HG03066 (cell line): Measurements from ENCODE around the gene PHTF2.

ENCODE experiments used
- ATAC-seq: cut with Tn5 transposase; IDR thresholded peaks from one replicate; pipeline ENCODE4 v1.9.1; 2021; ENCODE audit warnings: low read depth; ENCODE audit not compliant: unreplicated experiment

Gene PHTF2

GRCh38 chr7:77917500-77918262 lies 119.1 kb downstream of the PHTF2 start:
- no peak for ATAC-seq

- no peak for ATAC-seq
These were observed 120.1 kb downstream of the PHTF2 start for GRCh38 chr7:77918676-77919075.

- no peak for ATAC-seq
These were observed 124.8 kb downstream of the PHTF2 start for GRCh38 chr7:77923419-77923818.

- ATAC-seq = no peak
These were observed 131.9 kb downstream of the PHTF2 start for GRCh38 chr7:77930496-77930895.

GRCh38 chr7:77931841-77932240 lies 133.3 kb downstream of the PHTF2 start:
- ATAC-seq = no peak

GRCh38 chr7:77933394-77933793 lies 134.8 kb downstream of the PHTF2 start:
- ATAC-seq = no peak

GRCh38 chr7:77935652-77936348 lies 137.2 kb downstream of the PHTF2 start:
- ATAC-seq = no peak

- no peak for ATAC-seq
These were observed 142.1 kb downstream of the PHTF2 start for GRCh38 chr7:77940647-77941046.

GRCh38 chr7:77942431-77942830 lies 143.9 kb downstream of the PHTF2 start:
- no peak for ATAC-seq

- ATAC-seq = no peak
These were observed 145.9 kb downstream of the PHTF2 start for GRCh38 chr7:77944183-77945182.

GRCh38 chr7:77950548-77950947 lies 152.0 kb downstream of the PHTF2 start:
- no peak for ATAC-seq

- no peak for ATAC-seq
These were observed 156.4 kb downstream of the PHTF2 start for GRCh38 chr7:77954773-77955555.

- ATAC-seq = no peak
These were observed 159.9 kb downstream of the PHTF2 start for GRCh38 chr7:77958436-77958835.

GRCh38 chr7:77959080-77959479 lies 160.5 kb downstream of the PHTF2 start:
- ATAC-seq = no peak

- ATAC-seq = no peak
These were observed 161.8 kb downstream of the PHTF2 start for GRCh38 chr7:77960336-77960735.

GRCh38 chr7:77967429-77967828 lies 168.9 kb downstream of the PHTF2 start:
- ATAC-seq = no peak

- no peak for ATAC-seq
These were observed 173.2 kb downstream of the PHTF2 start for GRCh38 chr7:77971726-77972125.

GRCh38 chr7:77975672-77976480 lies 177.3 kb downstream of the PHTF2 start:
- no peak for ATAC-seq

- ATAC-seq = no peak
These were observed 180.6 kb downstream of the PHTF2 start for GRCh38 chr7:77979219-77979618.
